HG02678 (cell line): ENCODE results near the gene ANKRD33.

Experiments used
- ATAC-seq: cut with Tn5 transposase; IDR thresholded peaks from one replicate; pipeline ENCODE4 v1.9.1; 2021; ENCODE audit warnings: mild to moderate bottlenecking, moderate library complexity; ENCODE audit not compliant: unreplicated experiment

The ANKRD33 gene, protein sequence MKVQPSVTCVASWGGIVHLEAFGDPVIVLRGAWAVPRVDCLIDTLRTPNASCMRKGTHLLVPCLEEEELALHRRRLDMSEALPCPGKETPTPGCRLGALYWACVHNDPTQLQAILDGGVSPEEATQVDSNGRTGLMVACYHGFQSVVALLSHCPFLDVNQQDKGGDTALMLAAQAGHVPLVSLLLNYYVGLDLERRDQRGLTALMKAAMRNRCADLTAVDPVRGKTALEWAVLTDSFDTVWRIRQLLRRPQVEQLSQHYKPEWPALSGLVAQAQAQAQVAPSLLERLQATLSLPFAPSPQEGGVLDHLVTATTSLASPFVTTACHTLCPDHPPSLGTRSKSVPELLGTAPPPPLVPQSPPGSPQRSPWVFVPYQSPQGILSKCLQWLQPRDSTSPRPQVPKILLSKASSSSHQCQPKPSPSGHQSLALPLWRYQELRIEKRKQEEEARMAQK

GRCh38 chr12:51887476-51888315, at the start of gene ANKRD33:
Gene ANKRD33 (plus strand): TSS chr12:51888103. CDS start chr12:51888187, 84 bp downstream.
- no peak for ATAC-seq

DNA sequence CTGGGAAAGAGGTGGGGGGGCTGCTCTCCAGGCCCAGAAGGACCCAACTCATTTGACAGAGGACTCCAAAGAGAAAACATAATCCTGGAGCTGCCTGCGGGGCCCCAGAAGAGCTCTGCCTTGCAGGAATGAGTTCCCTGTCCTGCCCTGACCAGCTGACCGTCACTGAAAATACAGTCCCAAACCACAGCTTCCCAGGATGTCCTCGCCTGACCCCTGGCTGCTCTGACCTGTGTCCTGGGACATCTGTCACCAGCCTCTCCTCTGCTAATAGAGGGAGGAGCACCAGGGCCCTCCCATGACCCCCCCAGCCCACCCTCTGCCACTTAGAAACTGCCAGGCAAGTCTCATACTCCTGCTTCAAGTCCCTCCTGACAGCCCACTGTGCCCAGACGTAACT, 49.1 kb upstream of the ANKRD33 start:
- no peak for ATAC-seq

- ATAC-seq = no peak
Measured at GRCh38 chr12:51839310-51839947, 48.5 kb upstream of the ANKRD33 start.

DNA sequence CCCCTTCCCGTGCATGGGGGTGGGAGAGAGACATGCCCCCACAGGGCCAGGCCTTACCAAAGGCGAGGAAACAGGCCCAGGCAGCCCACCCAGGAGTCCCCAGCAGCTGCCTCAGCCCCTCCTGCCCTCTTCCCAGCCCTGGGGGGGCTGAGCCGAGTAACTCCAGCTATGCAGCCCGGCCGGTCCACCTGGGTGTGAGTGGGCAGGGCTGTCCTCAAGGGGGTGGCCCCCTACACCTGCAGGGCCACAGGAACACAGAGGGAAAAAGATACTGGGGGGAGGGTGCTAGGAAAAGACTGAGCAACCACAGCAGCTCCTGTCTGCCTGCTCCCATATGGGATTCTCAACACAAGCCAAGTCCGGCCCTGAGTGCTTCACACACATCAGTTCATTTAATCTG, 46.9 kb upstream of the ANKRD33 start:
- no peak for ATAC-seq

- ATAC-seq = no peak
Measured at GRCh38 chr12:51841727-51842126, 46.2 kb upstream of the ANKRD33 start.

- ATAC-seq = no peak
Measured at GRCh38 chr12:51844854-51845253, 43.0 kb upstream of the ANKRD33 start.

DNA sequence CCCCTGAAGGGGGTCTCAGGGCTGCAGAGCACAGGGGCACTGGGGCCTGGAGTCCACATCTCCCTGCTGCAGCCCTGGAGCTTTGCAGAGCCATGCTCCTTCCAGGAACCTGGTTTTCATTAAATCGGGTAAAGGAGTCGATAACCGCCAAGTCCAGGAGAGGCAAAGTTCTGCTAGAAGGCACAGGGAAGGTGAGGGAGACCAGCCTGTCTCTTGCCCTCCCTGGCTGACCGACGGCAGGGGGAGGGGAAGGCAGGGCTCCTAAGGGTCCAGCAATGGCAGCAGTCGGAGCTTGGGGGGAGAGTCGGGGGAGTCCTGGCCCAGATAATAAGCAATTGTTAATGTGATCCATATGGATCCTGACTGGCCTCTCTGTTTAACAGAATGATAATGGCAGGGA, 42.4 kb upstream of the ANKRD33 start:
- no peak for ATAC-seq

DNA sequence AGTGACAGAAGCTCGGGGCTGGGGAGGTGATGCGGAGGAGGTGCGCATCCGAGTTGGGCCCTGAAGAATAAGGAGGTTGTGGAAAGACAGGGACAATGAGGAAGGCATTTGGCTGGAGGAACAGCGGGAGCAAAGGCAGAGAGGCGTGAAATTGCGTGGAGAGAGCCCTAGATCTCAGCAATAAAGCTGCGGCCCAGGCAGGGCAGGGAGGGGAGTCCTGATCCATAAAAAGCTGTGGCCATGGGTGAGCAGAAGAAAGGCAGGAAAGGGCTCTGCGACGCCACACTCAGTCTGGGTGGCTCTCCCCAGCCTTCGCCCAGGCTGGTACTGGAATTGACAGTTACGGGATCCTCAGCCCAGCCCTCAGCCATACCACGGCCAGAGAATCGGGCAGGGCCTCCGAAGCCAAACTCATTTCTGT, 41.6 kb upstream of the ANKRD33 start:
- ATAC-seq = no peak

GRCh38 chr12:51846911-51847642, 40.8 kb upstream of the ANKRD33 start:
- no peak for ATAC-seq

GRCh38 chr12:51847643-51848325, 40.1 kb upstream of the ANKRD33 start:
- no peak for ATAC-seq

DNA sequence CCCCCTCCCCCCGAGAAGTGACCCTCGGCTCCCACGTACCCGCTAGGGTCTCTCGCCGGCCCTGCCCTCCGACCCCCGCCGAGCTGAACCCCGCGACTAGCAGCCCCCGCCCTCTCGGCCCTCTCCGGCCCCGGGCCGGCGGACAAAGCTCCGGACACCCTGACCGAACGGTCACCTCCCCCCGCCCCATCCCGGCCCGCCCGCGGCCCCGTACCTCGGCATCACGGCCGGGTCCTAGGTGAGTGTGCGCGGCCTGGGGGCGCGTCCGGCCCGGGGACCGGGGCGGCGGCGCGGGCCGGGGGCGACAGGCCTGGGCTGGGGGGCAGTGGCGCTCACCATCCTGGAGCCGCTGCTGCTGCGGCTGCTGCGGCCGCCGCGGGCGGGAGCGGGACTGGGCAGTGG, 39.6 kb upstream of the ANKRD33 start, which contains the start of gene FIGNL2:
FIGNL2 (minus strand) TSS at position 393 of the 402 bp plus-strand sequence. CDS start 26,305 bp downstream, outside the sequence.
- no peak for ATAC-seq

DNA sequence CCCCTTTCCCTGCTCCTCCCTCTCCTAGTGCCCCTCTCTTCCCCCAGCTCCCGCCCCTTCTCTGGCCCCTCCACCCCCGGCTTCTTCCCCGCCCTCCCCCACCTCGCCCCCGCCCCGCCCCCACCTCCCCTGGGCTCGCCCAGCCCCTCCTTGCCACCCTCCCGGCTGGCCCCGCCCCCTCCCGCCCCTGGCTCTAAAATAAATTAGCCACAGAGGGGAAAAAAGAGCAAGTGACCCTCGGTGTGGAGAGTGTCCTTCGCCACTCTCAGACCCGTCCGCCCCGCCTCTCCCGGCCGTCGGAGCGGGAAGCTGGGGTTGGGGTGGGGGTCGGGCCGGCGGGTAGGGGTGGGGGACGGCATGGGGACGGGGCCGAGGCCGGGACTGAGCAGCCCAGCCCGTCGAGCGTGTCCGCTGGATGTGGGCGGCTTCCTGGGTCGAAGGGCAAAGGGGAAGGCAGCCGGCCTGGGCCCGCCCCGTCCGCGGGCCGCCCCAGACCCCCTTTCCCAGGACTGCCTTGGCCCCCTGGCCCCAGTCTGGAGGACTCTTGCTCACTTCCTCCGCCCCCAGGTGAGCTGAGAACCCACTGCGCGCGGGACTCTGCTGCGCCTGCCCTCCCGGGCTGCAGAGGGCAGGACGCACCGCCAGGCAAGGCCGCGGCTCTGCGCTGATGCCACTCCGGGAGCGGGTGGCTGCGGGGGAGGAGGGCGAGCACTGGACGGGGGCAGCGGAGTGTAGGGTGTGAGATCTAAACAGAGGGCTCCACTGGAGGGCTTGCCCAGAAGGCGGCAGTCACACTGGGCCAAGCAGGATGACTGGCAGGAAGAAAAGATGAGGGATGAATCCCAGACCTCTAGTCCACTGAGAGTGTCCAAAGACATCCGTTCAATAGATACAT, 38.8 kb upstream of the ANKRD33 start:
- ATAC-seq = no peak

DNA sequence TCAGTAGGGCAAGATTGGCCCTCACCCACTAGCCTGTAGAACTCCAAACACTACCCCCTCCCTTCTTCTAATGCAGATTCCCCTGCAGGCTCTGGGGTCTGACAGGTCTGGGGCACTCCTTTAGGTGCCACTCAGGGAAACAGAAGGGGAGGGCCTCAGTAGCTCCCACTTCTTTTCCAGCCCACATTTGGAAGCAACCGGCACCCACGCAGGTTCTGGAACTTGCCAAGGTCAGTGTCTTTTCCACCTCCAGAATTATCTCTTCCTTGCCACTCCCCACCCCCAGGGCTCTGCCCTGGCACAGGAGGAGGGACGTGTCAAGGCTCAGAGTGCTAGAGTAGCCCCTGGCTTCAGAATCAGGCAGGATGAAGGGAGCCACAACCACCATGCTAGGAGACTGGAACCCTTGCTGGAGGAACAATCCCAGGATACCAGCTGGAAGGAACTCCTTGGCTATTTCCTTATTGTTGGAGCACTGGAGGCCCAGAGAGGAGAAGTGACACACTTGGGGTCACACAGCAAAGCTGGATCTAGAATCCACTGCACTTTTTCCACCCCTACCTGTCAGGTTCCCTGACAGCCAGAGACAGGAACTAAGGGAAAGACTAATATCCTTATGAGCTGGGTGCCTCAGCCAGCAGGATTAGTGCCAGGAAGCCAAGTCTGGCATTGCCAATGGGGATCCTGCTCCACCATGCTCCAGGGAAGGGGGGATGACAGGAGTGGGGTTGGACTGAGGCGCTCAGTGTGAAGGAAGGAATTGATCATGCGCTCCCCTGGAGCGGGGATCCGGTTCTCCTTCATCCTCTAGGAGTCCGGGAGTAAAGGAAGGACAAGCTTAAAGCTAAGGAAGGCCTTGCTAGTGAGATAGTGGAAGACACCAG, 37.6 kb upstream of the ANKRD33 start:
- no peak for ATAC-seq

GRCh38 chr12:51850965-51851299, 37.0 kb upstream of the ANKRD33 start:
- no peak for ATAC-seq

DNA sequence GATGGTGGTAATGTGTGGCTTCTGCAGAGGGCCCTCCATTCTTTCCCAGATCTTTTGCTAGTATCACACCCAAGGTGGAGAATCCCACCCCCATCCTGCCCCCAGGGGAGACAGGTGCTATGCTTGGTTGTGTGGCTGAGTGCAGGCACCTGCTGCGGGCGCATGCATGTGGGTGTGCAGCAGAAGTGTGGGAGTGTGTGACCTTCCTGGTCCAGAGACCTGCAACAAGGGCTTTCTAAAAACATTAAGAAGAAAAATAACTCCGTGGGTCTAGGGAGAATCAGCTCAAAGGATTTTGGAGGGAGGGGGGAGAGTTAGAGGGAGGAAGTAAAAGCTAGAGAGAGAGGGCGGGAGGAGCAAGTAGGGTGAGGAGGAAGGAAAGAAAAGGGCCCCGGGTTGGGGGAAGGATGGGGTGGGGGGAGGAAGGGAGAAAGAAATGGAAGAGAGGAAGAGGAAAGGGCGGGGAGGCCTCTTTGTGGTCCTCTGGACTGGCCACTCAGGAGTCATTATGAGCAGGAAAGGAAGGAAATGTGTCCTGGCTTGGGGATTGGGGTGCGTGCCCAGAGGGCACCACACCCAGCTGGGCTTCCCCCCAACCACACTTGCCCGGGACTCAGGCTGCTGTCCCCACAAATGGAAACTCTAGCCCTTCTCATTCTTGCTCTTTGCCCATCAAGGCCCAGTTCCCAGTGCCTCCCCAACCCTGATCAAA, 36.3 kb upstream of the ANKRD33 start:
- no peak for ATAC-seq

DNA sequence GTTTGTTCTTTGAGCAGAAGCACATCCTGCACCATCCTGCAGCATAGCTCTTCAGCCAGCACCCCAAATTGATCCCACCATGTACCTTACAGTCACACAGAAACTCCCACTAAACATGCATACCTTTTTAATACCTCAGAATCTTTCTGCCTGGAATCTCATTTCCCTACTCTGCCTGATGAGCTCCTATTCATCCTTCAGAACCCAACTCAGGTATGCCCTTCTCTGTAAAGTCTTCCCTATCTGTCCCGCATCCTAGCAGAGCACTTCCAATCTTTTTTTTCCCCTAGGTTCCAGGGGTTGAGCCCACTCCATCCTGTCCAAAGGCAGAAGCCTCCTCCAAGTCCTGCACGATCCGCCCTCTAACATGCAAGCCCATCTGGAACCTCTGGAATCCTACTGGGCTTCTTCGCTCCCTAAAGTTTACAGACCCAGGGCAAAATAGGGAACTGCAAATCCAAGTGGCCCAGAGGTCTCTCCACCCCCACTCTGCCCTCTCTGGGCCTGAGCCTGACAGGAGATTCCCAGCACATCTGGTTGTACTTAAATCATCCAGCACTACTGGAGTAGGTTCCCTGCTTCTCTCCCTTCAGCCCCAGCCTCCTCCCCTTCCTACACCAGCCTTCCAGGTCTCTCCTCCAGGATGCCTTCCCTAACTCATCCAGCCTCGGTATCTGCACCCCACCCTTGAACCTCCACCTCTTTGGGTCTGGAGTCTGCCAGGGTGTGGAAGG, 35.3 kb upstream of the ANKRD33 start:
- ATAC-seq = no peak
